ENCODE data around the gene FZR1.
"Not testable (repeated sequence)": the region's sequence is repeated elsewhere in the genome, so short reads cannot be mapped to it uniquely, and the experiment has no call there.

Gene FZR1

DNA sequence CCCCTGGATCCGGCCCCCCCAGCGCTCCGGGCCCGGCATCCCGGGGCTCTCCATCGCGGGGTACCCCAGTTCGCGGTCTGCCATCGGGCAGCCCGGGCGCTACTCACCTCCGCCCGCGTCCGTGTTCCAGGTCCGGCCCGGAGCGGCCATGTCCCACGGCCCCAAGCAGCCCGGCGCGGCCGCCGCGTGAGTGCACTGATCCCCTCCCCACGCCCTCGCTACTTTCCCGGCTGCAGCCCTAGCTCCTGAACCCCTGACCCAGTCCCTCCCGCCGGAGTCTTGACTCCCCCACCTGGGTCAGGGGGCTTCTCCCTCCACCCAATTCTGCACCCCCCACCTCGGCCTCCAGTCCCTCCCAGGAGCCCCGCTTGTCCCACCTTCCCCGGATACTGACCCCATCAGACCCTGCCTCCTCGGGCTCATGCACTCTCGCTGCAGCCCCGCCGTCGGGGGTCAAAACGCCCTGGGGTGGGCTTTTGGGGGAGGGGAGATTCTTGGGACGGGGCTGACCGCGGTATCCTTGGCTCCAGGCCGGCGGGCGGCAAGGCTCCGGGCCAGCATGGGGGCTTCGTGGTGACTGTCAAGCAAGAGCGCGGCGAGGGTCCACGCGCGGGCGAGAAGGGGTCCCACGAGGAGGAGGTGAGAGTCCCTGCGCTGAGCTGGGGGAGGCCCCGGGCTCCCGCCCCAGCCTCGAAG, 67.2 kb downstream of the FZR1 start:
- no peak for DNase-seq (ENCODE audit: low read depth in 2 of 2)

DNA sequence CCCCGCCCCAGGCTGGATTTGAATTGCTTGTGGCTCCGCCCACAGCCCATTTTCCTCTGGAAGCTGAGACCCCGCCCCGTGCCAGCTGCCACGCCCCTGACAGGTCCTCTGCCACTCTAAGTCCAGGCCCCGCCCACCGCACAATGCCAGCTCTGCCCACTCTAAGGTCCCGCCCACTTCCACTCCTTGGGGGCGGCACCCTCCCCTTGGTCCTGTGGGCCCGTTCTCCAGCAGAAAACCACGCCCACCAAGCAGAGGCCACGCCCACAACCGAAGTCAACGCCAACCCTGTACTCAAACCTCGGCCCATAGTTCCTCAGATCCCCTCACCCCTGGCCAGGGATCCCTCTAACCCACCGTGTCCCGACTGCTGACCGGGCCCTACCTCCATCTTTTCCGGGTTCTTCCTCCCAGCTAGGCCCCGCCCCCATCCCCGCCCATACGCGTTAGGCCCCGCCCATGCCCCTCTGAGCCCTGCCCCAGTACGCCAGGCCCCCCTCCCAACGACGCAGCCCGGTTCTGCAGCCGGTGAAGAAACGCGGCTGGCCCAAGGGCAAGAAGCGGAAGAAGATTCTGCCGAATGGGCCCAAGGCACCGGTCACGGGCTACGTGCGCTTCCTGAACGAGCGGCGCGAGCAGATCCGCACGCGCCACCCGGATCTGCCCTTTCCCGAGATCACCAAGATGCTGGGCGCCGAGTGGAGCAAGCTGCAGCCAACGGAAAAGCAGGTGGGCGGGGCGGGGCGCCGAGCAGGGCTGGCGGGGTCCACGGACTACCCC, 67.9 kb downstream of the FZR1 start:
- DNase-seq (ENCODE audit: low read depth in 2 of 2) = peak; percentile 88 to 97

DNA sequence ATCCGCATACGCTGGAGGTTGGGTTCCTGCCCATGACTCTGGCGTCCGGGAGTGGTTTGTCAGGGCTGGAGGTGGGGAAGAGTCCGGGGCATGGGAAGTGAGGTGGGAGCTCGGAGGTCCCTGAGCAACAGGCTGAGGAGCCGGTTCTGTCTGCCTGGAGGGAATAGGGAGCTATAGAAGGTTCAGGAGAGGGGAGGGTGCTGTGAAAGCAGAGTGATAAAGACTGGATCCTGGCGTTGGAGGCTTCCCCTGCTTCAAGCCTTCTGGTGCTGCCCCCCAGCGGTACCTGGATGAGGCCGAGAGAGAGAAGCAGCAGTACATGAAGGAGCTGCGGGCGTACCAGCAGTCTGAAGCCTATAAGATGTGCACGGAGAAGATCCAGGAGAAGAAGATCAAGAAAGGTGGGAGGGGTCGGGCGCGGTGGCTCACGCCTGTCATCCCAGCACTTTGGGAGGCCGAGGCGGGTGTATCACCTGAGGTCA, 69.2 kb downstream of the FZR1 start:
- no peak for DNase-seq (ENCODE audit: low read depth in 2 of 2)

DNA sequence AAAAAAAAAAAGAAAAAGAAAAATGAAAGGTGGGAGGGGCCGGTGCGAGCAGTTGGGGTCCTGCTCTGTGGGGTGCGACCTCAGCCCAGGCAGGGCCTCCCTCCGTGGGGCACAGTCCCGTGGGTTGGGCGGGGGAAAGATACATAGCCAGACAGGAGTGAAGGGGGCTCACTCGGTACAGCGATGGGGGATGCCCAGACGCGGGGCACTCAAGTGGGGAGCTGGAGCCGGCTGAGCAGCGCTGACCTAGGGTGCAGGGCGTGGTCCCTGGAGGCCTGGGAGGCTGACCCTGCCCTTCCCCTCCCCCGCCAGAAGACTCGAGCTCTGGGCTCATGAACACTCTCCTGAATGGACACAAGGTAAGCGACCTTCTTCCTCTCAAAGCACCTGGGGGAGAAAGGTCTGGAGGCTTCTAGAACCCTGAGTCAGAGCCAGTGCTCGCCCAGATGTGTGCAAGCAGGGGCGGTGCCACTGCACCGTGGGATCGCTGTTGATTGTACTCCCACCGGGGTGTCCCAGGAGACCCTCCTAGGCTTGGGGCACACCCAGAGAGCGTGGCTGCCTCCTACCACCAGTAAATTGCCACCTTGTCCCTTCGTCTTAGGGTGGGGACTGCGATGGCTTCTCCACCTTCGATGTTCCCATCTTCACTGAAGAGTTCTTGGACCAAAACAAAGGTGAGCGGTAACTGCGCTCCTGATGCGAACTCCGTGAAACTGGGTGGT, 70.0 kb downstream of the FZR1 start:
- DNase-seq (ENCODE audit: low read depth in 2 of 2) = no peak

DNA sequence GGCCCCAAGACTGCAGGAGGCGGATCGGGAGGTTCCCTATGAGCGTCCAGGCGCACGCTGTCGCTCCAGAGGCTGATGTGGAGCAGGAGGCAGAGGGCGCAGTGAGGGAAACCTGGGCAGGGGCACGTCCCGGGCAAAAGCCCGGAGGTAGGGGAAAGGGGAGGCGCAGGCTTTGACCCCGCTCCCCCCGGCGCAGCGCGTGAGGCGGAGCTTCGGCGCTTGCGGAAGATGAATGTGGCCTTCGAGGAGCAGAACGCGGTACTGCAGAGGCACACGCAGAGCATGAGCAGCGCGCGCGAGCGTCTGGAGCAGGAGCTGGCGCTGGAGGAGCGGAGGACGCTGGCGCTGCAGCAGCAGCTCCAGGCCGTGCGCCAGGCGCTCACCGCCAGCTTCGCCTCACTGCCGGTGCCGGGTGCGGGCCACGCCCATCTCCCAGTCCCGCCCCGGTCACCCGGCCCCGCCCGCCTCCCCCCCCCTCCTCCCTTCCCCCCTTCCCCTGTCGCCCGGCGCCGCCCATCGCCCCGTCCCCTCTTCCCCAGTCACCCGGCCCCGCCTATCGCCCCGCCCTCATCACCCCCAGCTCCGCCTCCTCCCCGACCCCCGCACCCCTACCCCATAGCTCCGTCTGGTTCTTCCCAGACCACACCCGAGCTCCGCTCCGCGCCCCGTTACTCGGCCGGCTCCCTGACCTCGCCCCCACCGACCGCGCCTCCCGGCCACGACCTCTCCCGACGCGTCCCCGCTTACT, 70.8 kb downstream of the FZR1 start:
- DNase-seq (ENCODE audit: low read depth in 2 of 2) = no peak

DNA sequence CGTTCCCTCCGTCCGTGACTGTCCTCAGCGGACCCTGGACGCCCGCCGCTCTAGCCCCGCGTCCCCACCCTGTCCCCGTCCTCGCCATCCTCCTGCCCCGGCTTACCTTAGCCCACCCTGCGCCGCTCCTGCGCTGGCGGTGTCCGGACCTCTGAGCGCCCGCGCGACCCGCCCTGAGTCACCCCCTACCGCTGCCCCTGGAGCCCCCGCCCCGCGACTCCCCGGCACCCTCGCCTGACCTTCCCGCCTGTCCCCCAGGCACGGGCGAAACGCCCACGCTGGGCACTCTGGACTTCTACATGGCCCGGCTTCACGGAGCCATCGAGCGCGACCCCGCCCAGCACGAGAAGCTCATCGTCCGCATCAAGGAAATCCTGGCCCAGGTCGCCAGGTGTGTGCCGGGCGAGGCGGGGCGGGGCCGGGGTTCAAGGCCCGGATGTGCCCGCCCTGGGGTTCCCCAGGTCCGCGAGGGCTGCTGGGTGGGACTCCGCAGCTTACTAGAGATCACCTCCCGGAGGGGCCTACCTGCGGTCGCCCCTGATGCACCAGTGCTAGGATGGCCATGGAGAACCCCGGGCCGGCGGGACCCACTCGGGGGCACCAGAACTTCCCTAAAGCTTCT, 71.7 kb downstream of the FZR1 start:
- no peak for DNase-seq (ENCODE audit: low read depth in 2 of 2)

DNA sequence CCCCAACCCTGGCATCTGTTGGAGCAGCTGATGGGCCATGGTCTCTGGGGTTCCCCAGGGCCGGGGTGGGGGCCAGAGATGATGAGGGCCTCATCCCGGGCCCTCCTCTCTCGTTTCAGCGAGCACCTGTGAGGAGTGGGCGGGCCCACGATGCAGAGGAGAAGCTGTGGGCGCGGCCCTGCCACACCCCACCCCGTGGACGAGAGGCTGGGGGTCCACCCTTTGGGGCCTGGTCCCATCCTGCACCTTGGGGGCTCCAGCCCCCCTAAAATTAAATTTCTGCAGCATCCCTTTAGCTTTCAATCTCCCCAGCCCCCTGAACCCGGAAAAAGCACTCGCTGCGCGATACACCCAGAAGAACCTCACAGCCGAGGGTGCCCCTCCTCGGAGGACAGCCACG, 72.3 kb downstream of the FZR1 start:
- DNase-seq (ENCODE audit: low read depth in 2 of 2) = no peak

DNA sequence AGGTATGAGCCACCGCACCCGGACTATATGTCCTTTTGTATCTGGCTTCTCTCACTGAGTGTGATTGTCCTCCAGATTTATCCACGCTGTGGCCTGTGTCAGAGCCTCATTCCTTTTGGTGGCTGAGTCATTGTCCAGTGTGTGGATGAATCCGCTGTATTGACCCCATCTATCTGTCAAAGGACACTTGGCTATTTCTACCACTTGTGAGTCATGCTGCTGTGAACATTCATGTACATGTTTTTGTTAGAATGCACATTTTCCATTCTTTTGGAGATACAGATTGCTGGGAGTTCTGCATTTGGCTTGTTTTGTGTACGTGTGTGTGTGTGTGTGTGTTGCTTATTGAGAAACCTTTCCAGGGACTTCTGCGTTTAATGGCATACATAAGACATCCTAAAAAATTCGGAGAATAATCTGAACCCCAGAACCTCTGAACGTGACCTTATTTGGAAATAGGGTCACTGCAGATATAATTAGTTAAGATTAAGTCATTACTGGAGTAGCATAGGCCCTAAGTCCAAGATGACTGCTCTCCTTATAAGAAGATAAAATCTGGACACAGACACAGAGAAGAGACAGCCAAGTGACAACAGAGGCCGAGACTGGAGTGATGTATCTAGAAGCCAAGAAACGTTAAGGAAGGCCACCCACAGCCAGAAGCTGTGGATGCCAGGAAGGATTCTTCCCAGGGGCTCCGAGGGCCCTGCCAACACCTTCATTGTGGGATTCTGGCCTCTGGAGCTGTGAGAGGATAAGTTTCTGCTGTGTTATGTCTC, 74.2 kb downstream of the FZR1 start:
- no peak for DNase-seq (ENCODE audit: low read depth in 2 of 2)

DNA sequence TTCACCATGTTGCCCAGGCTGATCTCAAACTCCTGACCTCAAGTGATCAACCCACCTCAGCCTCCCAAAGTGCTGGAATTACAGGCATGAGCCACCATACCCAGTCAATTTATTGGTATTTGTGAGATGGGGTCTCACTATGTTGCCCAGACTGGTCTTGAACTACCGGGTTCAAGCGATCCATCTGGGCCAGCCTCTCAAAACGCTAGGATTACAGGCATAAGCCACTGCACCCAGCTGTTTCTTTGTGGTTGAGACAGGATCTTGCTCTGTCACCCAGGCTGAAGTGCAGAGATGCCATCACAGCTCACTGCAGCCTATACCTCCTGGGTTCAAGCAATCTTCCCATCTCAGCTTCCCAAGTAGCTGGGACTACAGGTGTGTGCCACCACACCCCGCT, 75.7 kb downstream of the FZR1 start:
- DNase-seq (ENCODE audit: low read depth in 2 of 2) = not testable (repeated sequence)

DNA sequence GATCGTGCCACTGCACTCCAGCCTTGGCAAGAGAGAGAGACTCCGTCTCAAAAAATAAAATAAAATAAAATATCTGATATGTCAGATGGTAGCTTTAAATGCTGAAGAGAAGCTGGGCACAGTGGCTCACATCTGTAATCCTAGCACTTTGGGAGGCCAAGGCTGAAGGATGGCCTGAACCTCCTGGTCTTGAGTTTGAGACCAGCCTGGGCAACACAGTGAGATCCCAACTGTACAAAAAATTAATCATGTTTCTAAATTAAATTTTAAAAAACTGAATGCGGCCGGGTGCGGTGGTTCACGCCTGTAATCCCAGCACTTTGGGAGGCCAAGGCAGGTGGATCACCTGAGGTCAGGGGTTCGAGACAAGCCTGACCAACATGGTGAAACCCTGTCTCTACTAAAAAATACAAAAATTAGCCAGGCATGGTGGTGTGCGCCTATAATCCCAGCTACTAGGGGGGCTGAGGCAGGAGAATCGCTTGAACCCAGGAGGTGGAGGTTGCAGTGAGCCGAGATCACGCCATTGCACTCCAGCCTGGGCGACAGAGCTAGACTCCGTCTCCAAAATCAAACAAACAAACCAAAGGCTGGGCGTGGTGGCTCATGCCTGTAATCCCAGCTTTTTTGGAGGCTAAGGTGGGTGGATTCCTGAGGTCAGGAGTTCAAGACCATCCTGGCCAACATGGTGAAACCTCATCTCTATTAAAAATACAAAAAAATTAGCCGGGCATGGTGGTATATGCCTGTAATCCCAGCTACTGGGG, 78.1 kb downstream of the FZR1 start:
- not testable (repeated sequence) for DNase-seq (ENCODE audit: low read depth in 2 of 2)

DNA sequence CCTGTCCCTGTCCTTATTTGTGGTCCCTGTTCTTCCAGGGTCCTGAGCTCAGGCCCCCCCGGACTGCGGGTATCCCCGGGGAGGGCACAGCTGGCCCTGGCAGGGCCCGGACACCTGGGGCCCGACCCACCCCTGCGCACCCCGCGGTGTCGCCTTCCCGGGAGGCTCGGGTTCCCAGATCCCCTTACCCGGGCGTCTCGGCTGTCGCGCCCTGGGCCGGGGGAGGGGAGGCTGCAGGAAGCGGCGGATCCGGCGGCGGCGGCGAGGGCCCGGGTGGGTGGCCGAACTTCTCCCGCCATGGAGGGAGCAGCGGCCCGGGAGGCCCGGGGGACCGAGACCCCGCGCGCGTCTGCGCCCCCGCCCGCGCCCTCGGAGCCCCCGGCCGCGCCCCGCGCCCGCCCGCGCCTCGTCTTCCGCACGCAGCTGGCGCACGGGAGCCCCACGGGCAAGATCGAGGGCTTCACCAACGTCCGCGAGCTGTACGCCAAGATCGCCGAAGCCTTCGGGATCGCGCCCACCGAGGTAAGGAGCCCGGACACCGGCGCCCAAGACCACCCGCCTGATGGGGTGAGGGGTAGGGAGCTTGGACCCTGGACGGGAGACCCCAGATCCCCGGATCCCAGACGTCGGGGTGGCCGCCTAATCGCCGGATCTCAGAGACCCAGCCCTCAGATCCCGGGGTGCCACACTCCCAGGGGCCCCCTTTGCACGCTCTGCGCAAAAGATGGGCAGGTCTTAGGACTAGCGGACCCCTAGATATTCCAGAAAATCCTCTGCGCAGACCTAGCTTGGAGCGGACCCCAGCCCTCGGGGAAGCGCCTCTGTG, 79.4 kb downstream of the FZR1 start, which contains the start of gene GIPC3:
TSS of gene GIPC3 (plus strand) at position 178 of the 826 bp plus-strand sequence. CDS start at position 298, 120 bp downstream.
- no peak for DNase-seq (ENCODE audit: low read depth in 2 of 2)

DNA sequence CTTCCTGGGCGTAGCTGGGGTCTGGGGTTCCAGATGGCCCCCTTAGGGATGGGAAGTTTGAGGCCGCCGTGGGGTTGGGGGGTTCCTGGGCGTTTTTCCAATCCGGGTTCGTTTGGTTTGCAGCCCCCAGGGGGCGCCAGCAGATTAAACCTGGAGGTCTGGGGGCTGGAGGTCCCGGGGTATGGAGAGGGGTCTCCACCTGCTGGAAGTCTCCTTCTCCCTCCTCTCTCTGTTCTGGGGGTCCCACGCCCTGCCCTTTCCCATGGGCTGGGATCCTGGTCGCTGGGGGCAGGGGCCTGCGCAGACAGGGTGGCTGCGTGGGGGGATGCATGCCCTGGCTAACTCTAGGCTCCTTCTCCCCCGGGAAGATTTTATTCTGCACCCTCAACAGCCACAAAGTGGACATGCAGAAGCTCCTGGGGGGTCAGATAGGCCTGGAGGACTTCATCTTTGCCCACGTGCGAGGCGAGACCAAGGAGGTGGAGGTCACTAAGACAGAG, 80.1 kb downstream of the FZR1 start:
- DNase-seq (ENCODE audit: low read depth in 2 of 2) = peak in 1 of 2 donors; percentile 41

DNA sequence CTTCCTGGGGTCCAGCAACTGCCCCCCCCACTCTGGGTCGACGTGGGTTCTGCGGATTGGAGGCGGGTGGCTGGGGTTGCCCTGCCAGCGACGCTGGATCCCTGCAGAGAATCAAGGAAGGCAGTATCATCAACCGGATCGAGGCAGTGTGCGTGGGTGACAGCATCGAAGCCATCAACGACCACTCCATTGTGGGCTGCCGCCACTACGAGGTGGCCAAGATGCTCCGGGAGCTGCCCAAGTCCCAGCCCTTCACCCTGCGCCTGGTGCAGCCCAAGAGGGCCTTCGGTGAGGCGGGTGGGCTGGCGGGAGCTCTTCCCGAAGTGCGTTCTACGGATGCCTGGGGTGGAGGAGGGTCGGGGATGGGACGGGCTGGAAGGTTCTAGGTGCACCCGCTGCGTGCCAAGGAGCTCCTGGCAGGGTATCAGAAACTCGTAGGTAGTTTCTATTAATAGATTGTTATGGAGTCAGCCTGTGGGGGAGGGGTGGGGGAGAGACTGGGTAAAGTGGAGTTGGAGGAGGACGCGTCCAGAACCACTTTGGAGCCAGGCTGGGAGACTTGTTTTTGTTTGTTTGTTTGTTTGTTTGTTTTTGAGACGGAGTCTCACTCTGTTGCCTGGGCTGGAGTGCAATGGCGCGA, 80.7 kb downstream of the FZR1 start:
- DNase-seq (ENCODE audit: low read depth in 2 of 2) = no peak

All from stimulated activated CD8-positive, alpha-beta memory T cell treated with anti-CD3 and anti-CD28 coated beads, Interleukin-2, amount 100 ng/mL, for 48 hours (primary cell).